CD14-positive monocyte (primary cell): ENCODE measurements around the gene DHCR24. TPM values are rescaled to one million over a fixed set of nuclear protein-coding genes. Genes with fewer than 3 reads are reported as not detected.

Source experiments
- DNase-seq, 3 donors: peaks; one replicate each; pipeline ENCODE4 v3.0.0-alpha.2; 2011 to 2022
- H2AFZ ChIP-seq: 2 replicates; pipeline ENCODE4 v1.6.0; 2012; ENCODE audit warnings: mild to moderate bottlenecking, low read depth, low read length, inconsistent platforms; ENCODE audit not compliant: insufficient read depth, poor library complexity, severe bottlenecking
- H3K27ac ChIP-seq, 2 donors: 1 replicate in 1 of 2; 2 replicates in 1 of 2; pipeline ENCODE4 v1.5.1; 2012 to 2013; ENCODE audit warnings: low read length in 2 of 2, control low read depth in 1 of 2, inconsistent platforms in 1 of 2, low read depth in 1 of 2, mild to moderate bottlenecking in 1 of 2
- H3K27me3 ChIP-seq, 2 donors: one replicate each; pipeline versions ENCODE4 v1.6.0 to v1.6.1; 2011 to 2013; ENCODE audit warnings: low read length in 2 of 2; ENCODE audit not compliant: control insufficient read depth in 2 of 2, insufficient read depth in 2 of 2
- H3K36me3 ChIP-seq, 2 donors: replicated peaks in 1 of 2; 1 replicate in 1 of 2; 2 replicates in 1 of 2; pipeline versions ENCODE4 v1.5.1 to v1.6.1; 2012 to 2013; ENCODE audit warnings: low read length in 2 of 2, control low read depth in 1 of 2, inconsistent platforms in 1 of 2, mild to moderate bottlenecking in 1 of 2; ENCODE audit not compliant: insufficient read depth in 2 of 2, control insufficient read depth in 1 of 2
- H3K4me1 ChIP-seq, 2 donors: 1 replicate in 1 of 2; 2 replicates in 1 of 2; pipeline versions ENCODE4 v1.5.1 to v1.6.1; 2012 to 2013; ENCODE audit warnings: low read length in 2 of 2, control low read depth in 1 of 2, inconsistent platforms in 1 of 2, mild to moderate bottlenecking in 1 of 2, moderate library complexity in 1 of 2; ENCODE audit not compliant: insufficient read depth in 2 of 2, control insufficient read depth in 1 of 2
- H3K4me2 ChIP-seq: replicated peaks from 2 replicates; pipeline ENCODE3; 2012; ENCODE audit warnings: low read length, moderate library complexity, mild to moderate bottlenecking; ENCODE audit not compliant: poor library complexity, severe bottlenecking; ENCODE audit errors: extremely low read depth
- H3K4me3 ChIP-seq, 3 experiments: fragments of 200-600 bp in 1 of 3; sonication (generic) in 1 of 3; replicated peaks in 1 of 3; 1 replicate in 2 of 3; 2 replicates in 1 of 3; pipeline ENCODE4 v1.5.1; 2011 to 2013; ENCODE audit warnings: low read length in 3 of 3, mild to moderate bottlenecking in 3 of 3, control low read depth in 2 of 3, low read depth in 2 of 3, inconsistent platforms in 1 of 3, moderate library complexity in 1 of 3
- H3K79me2 ChIP-seq: 2 replicates; pipeline ENCODE4 v1.6.0; 2012; ENCODE audit warnings: mild to moderate bottlenecking, control low read depth, inconsistent platforms, low read length, moderate library complexity; ENCODE audit not compliant: insufficient read depth
- H3K9ac ChIP-seq: 2 replicates; pipeline ENCODE4 v1.6.0; 2017; ENCODE audit warnings: low read length, mild to moderate bottlenecking; ENCODE audit not compliant: insufficient read depth, poor library complexity, severe bottlenecking
- H3K9me3 ChIP-seq, 2 donors: replicated peaks in 1 of 2; 1 replicate in 1 of 2; 2 replicates in 1 of 2; pipeline versions ENCODE4 v1.5.1 to v1.6.1; 2012 to 2013; ENCODE audit warnings: low read length in 2 of 2, control low read depth in 1 of 2; ENCODE audit not compliant: control insufficient read depth in 1 of 2, insufficient read depth in 1 of 2
- H4K20me1 ChIP-seq: 2 replicates; pipeline ENCODE4 v1.6.0; 2012; ENCODE audit warnings: mild to moderate bottlenecking, low read length, control low read depth, moderate library complexity; ENCODE audit not compliant: insufficient read depth
- H3K27ac Mint-ChIP-seq, 7 donors: one replicate each; pipeline ENCODE4 v1.8.0; 2020; ENCODE audit warnings: mild to moderate bottlenecking in 7 of 7, mixed read lengths in 7 of 7, moderate library complexity in 6 of 7, inconsistent platforms in 2 of 7
- H3K27me3 Mint-ChIP-seq, 3 donors: one replicate each; pipeline ENCODE4 v1.8.0; 2021 to 2022; ENCODE audit warnings: low read depth in 3 of 3, mild to moderate bottlenecking in 3 of 3, mixed read lengths in 3 of 3, moderate library complexity in 3 of 3, inconsistent platforms in 1 of 3
- H3K36me3 Mint-ChIP-seq, 2 donors: one replicate each; pipeline ENCODE4 v1.8.0; 2020; ENCODE audit warnings: mixed read lengths in 2 of 2, inconsistent platforms in 1 of 2, mild to moderate bottlenecking in 1 of 2
- H3K4me1 Mint-ChIP-seq: one replicate; pipeline ENCODE4 v1.8.0; 2020; ENCODE audit warnings: mild to moderate bottlenecking, mixed read lengths
- H3K4me3 Mint-ChIP-seq, 2 donors: one replicate each; pipeline ENCODE4 v1.8.0; 2020; ENCODE audit warnings: mild to moderate bottlenecking in 2 of 2, mixed read lengths in 2 of 2, moderate library complexity in 1 of 2
- H3K9me3 Mint-ChIP-seq, 7 donors: one replicate each; pipeline ENCODE4 v1.8.0; 2020 to 2022; ENCODE audit warnings: mixed read lengths in 7 of 7, mild to moderate bottlenecking in 6 of 7, moderate library complexity in 6 of 7, inconsistent platforms in 2 of 7
- WGBS: methylation state at CpG from one replicate; pipeline ENCODE4 v1.1.5; 2013; ENCODE audit warnings: missing lambda C conversion rate; ENCODE audit not compliant: insufficient coverage; 5-methylcytosine and 5-hydroxymethylcytosine counted together
- intact Hi-C, 2 donors: fragments of 100-400 bp; cut with micrococcal nuclease; formaldehyde crosslinking; loops; one replicate each; pipeline versions ENCODE4 v1.15.0 to v1.15.1; 2023
- polyA plus RNA-seq, 3 donors: library from polyadenylated mRNA; depleted of rRNA in 1 of 3; unstranded in 2 of 3; stranded (reverse) in 1 of 3; fragments of 300-500 nt in 2 of 3; fragments of >200 nt in 1 of 3; fragmentation: Illumina TruSeq in 2 of 3; gene quantifications; 1 replicate in 2 of 3; 2 replicates in 1 of 3; pipeline ENCODE4 v1.2.3, GENCODE V29; 2012 to 2021
- TF ChIP-seq, protein P1 (sequence below): fragments of 200-600 bp; IDR thresholded peaks from one replicate; pipeline ENCODE4 v1.8.0; 2022; ENCODE audit warnings: antibody characterized with exemption, mild to moderate bottlenecking

Gene DHCR24
- polyA plus RNA-seq, 3 donors, result 0.48 to 3.5 (median 3.0) TPM

DNA sequence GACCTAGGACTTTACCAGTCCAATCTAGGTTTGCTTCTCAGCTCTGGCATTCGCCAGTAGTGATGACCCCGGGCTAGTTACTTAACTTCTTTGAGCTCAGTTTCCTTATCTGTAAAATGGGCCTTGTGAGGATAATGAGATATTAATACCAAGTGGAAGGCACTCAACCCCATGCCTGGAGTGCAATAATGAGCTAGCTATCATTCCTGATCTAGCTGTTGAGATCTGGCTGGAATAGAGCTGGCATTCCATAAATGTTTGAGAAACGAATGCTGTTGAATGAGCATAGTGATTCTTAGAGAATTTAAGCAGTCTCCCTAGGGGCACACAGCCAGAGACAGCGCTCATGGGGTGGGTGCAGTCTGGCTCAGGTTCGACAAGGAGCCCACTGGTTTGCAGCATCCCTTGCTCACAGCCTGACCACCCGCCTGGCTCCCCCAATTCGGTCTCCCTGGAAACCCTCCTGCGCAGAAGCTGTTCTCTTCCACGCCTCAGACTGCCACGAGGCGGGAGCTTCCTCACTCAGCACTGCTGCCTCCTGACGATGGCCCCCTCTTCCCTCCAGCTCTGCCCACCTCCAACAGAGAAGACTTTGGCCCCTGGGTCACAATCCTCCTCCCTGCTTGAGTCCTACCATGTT lies 32.5 kb downstream of the DHCR24 start:
- Histone ChIP-seq H3K36me3 (peaks cover 4 to 9% of the 10 kb centered on the region in 2 donors), H3K27ac (no peak overlapping the region), H3K4me1 (peaks cover 0 to 8% of the 10 kb centered on the region in 2 donors), H2AFZ (no peak overlapping the region), H3K4me2 (no peak overlapping the region), H3K79me2 (no peaks in the 10 kb centered on the region), H3K4me3 (no peak overlapping the region), H3K9ac (no peak overlapping the region), H3K9me3 (no peaks in the 10 kb centered on the region), H4K20me1 (no peaks in the 10 kb centered on the region), H3K27me3 (no peaks in the 10 kb centered on the region)
- Mint-ChIP-seq H3K36me3 (peaks cover 20 to 47% of the 10 kb centered on the region in 2 donors), H3K4me3 (no peak overlapping the region), H3K27me3 (peaks cover 0 to 2% (median 0%) of the 10 kb centered on the region in 3 donors), H3K4me1 (peaks cover 13% of the 10 kb centered on the region), H3K27ac (peak overlapping the region in 2 of 7 donors; percentile 19 to 57), H3K9me3 (no peaks in the 10 kb centered on the region)
- intact Hi-C loops, result no loop called here
- TF ChIP-seq, protein P1, sequence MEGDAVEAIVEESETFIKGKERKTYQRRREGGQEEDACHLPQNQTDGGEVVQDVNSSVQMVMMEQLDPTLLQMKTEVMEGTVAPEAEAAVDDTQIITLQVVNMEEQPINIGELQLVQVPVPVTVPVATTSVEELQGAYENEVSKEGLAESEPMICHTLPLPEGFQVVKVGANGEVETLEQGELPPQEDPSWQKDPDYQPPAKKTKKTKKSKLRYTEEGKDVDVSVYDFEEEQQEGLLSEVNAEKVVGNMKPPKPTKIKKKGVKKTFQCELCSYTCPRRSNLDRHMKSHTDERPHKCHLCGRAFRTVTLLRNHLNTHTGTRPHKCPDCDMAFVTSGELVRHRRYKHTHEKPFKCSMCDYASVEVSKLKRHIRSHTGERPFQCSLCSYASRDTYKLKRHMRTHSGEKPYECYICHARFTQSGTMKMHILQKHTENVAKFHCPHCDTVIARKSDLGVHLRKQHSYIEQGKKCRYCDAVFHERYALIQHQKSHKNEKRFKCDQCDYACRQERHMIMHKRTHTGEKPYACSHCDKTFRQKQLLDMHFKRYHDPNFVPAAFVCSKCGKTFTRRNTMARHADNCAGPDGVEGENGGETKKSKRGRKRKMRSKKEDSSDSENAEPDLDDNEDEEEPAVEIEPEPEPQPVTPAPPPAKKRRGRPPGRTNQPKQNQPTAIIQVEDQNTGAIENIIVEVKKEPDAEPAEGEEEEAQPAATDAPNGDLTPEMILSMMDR, result no peak
- WGBS, result 98% methylated on average over 10 of the region's 12 CpGs
- DNase-seq, result no peak

DNA sequence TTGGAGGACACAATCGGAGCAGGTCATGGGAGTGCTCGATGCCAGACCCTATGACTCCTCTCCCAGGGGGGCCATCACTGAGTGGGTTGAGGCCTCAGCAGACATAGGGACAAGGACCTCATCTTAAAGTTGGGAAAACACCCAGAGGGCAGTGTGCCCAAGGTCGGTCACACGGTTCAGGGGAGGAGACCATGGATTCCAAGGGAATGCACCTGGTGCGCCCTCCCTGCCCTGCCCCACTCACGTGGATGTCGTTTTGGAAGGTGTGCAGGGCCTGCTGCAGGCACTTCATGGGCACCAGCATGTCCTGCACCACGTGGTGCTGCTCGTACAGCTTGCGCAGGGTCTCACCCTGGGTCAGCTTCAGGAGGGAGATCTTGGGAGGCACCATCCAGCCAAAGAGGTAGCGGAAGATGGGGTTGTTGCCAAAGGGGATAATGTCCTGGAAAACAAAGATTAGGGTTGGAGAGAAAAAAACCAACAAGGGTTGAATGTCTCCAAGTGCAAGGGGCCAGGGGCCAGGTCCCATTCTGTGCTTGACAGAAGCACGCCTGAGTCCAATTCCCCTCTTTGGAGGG lies 33.1 kb downstream of the DHCR24 start:
- no peaks in the 10 kb centered on the region for H3K9me3 Mint-ChIP-seq

More for the DNA sequence above, 33.1 kb downstream of the DHCR24 start:
- no peaks in the 10 kb centered on the region for H3K79me2 ChIP-seq
- H3K9me3 ChIP-seq, result no peaks in the 10 kb centered on the region
- no peak overlapping the region for H2AFZ ChIP-seq
- H3K27ac ChIP-seq, result no peak overlapping the region
- H3K4me2 ChIP-seq, result no peak overlapping the region
- TF ChIP-seq, protein P1, result no peak
- peaks cover 0 to 5% of the 10 kb centered on the region in 2 donors for H3K4me1 ChIP-seq
- Mint-ChIP-seq H3K4me1 (peaks cover 9% of the 10 kb centered on the region), H3K4me3 (no peak overlapping the region), H3K27ac (peak overlapping the region in 2 of 7 donors; percentile 45 to 62), H3K27me3 (peaks cover 0 to 2% (median 0%) of the 10 kb centered on the region in 3 donors), H3K36me3 (peaks cover 22 to 45% of the 10 kb centered on the region in 2 donors)
- DNase-seq, result no peak
- no peak overlapping the region for H3K4me3 ChIP-seq
- H3K27me3 ChIP-seq, result no peaks in the 10 kb centered on the region
- H4K20me1 ChIP-seq, result no peaks in the 10 kb centered on the region
- H3K36me3 ChIP-seq, result peaks cover 4 to 9% of the 10 kb centered on the region in 2 donors
- intact Hi-C loops, result no loop called here
- WGBS, result 92% methylated on average over 9 of the region's 12 CpGs
- no peak overlapping the region for H3K9ac ChIP-seq
